COLO829 (cell line): ENCODE measurements around the gene KCNQ5.

Source experiments
- DNase-seq: peaks from one replicate; pipeline ENCODE4 v3.0.0; 2012; ENCODE audit warnings: low spot score

Gene KCNQ5

DNA sequence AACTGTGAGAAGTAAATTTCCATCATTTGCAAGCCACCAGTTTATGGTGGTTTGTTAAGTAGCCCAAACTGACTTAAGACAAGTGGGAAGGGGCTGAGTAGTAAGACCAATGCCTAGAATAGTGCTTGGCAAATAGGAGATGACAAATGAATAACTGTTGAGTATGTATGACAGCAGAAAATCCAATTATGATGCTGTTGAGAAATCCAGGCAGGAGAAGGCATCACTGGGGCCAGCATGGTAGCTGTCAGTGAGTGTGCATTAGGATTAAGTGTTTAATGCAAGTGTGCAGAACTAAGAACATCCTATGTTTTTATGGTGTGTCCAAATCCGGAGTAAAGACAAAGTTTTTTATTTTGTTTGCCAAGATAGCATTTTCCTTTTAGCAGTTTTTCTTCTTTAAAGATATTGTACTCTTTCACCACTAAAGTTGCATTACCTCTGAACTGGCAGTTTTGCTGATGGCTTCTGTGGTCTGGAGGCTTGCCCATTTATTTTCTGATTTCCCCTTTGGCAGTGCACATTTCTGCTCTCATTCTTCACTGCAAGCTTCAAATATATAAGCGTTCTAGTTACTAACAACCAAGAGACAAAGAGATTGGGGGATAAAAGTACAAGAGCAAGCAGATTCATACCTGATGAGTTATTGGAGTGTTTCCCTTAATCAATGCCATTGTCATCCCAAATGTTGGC lies 289.7 kb downstream of the KCNQ5 start:
- DNase-seq: no peak

DNA sequence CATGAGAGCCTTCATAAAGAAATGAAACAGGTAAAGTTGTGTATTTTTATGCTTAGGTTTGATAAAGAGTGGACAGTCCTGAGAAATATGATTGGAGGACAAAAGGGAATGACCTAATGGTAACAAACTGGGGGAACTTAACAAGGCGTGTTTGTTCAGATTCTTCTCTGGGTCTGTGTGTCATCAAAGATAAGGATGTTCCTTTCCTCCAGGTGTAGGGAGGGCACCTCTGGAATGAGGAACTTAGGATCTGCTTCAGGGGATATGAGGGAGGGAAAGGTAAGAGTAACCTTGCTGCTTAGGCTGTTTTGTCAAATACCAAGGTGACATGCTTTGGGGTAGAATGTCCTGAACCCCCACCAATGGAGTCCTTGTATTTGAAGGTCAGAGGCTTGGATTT lies 291.9 kb downstream of the KCNQ5 start:
- DNase-seq: no peak

DNA sequence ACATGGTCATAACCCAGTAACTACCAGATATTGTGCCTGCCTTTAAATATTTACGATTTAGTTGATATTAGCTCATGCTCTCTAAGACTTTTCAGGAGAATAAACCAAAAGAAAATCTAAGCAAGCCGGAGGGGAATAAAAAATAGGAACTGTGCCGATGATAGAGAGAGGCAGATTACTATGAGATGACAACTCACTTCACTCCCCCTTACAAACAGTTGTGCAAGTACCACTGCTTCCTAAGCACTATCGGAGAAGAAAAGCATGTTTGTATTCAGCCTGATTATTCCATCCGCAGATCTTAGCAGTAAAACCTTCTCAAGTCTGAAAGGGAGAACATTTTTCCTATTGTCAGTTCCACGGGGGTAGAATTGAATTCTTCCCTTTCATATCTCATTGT lies 294.4 kb downstream of the KCNQ5 start:
- peak; percentile 21 for DNase-seq

DNA sequence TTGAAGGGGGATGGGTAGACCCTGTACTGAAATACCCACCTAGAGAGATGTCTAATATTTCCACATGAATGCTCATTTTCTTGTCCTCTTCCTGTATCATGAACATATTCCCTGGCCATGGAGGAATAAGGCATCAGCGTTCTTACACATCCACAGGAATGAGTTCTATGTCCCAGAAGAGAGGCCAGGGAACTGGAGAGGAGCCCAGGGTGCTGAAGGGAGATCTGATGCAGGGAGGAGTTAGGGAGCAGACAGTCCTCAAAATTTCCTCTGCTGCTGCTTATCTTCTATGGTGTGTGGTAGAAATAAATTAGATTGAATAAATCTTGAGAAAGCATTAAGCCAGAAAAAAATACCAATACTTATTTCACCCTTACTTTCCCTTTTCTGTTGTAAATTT lies 295.0 kb downstream of the KCNQ5 start:
- no peak for DNase-seq

DNA sequence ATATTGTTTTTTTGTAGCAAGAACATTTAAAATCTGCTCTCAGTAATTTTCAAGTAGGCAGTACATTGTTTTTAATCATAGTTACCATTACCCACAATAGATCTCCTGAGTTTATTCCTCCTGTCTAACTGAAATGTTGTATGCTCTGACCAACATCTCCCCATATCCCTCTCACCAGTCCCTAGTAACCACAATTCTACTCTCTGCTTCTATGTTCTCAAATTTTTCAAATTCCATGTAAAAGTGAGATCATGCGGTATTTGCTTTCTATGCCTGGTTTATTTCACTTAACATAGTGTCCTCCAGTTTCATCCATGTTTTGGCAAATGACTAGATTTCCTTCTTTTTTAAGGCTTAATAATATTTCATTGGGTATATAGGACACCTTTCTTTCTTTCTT lies 300.5 kb downstream of the KCNQ5 start:
- DNase-seq: no peak

DNA sequence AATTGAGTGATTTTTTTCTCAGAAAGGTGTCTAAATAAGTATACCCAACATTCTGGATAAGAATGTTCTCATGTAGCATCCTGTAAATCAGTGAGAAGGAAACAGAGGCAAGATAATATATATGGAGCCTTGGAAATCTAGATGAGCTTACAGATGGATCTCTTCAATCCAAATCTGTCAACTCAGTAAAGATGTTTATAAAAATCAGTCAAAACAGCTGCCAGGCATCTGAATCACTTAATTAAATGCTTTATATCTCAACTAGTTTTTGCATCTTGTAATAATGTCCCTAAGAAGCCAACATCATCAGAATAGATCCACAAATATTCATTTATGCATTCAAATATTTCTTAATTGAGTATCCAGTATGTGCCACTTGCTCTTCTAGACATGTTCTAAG lies 303.3 kb downstream of the KCNQ5 start:
- no peak for DNase-seq

DNA sequence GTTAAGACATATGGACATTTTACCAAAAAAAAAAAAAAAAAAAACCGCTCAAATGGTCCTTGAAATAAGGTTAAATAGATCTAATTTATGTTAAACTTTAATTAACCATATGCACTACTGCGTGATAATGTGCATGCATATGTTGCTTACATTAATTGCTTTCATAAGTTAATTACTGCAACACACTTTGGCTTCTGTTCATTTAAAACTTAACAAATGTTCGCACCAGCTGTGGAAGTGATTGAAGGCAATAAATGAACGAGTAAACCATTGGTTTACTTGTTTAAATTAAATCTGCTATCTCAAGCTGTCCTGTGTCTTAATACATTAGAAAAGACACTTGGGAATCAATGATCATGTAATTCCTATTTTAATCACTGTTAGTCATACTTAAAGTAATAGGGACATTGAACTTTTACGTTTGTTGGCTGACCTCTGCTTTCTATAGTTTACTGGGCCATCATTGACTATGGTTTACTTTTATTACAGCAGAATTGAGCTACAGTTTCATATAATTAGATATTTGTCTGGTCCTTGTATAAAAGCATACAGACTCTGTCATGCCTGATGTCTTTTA lies 308.8 kb downstream of the KCNQ5 start:
- DNase-seq: no peak

DNA sequence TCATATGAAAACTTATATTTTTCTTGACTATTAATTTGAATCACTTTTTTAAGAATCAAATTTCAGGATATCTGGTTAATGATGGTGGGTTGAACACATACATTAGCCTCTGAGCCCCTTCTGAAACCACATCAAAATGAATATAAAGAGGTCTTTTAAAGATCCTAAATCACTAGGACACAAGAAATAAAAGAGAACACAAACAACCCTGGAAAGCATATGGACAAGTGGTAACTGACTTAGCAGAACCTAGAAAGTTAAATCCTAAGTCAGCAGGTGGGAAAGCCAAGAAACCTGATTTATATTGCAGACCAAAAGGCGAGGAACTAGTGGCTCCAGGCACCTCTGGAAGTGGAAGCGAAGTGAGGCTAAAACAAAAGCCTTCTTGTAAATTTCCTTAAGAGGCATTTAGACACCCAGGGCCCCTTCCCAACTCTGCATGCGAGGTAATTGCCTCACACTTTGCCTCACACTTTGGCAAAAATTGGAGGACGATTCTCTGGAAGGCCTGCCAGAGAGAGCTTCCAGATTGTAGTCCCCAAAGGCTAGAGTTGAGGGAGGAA lies 309.5 kb downstream of the KCNQ5 start:
- no peak for DNase-seq

DNA sequence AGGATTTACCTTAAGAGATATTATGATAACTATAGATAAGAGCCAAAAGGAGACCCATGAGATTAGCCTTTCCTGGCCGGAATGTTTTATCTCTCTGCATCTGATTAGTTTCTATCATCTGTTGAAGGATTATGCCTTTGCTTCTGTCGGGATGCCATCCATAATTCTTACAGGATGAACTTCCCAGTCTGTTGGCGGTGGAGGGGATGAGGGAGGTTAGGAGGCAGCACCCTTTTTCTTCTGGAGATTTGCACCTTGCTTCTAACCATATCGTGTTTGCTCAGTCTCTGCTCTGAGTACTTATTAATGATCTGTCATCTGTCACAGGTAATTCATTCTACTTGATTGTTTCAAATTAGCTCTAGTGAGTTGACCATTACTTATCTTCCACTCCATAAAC lies 311.4 kb downstream of the KCNQ5 start:
- no peak for DNase-seq

DNA sequence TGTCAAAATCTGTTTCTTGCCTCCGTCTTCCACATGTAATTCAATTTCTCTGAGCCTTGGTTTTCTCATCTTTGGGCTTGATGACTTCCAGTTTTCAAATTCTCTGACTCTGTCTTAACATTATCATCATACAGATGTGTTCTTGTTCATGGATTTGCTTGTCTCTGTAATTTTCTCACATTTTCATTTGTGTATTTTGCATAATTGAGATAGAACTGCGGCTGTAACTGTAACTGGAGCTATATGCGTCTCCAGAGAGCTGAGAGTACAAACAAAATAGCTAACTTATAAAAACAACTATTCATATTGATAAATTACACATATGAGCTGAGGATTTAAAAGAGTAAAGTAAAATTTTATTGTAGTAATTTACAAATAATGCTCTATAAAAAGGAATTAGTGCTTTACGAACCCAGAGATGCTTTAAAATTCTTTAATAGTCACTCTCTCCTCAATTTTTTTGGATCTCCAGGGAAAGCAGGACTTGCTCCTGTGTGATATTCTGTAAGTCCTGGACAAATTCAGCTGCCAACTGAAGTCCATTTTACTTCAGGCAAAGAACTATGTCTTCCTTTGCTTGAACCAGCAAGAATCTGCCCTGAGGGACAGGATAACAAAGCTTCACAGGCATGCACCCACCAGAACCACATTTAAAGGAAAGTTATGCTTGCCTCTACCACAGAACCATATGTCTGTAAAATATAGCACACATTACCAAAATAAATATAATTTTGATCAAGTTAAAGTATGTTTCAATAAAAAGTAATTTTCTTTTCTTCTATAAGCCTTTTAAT lies 315.1 kb downstream of the KCNQ5 start:
- peak; percentile 4 for DNase-seq

DNA sequence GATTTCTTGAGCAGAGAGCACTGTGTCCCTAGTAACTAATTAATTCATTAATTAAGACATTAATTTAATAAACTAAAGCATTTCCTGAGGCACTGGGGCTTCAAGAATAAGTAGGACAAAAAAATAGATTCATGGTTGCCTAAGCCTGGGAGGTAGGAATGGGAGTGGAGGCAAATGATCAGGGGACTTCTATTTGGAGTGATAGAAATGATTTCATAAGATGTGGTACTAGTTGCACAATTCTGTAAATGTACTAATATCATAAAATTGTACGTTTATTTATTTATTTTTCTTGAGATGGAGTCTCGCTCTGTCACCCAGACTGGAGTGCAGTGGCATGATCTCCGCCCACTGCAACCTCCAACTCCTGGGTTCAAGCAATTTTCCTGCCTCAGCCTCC lies 316.2 kb downstream of the KCNQ5 start:
- DNase-seq: no peak

DNA sequence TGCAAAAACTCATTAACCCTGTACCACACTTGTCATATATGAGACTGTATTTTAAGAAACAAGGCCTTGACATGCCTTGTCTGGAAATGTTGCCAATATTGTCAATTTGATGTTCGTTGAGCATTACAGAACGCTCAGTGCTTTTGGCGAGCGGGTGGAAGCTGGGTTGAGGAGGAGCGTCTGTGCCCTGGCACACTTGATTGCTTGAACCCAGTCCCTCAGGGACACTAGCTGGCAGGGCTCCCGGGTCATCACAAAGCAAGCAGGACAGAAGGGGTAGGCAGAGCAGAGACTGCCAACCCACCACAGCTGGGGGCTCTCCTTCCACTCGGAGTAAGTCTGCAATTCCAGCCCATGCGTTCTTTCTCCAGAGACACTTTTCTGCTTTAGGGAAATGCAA lies 317.1 kb downstream of the KCNQ5 start:
- DNase-seq: no peak

DNA sequence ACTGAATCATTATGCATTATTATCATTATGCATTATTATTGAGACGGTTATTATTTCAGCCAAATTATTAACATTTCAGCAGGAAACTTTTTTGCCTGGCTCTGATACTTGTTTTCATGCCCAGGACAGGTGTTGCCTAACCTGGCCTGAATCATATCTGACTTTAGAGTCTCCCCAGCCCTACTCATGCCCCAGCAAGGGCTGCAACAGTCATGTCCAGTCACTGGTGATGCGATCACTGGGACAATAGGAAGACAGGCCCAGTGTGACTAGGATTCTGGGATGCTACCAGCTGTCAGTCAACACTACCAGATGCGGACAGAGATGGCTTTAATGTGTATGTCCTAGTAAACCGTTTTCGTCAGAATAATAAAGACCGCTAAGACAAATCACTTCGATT lies 318.4 kb downstream of the KCNQ5 start:
- DNase-seq: no peak

DNA sequence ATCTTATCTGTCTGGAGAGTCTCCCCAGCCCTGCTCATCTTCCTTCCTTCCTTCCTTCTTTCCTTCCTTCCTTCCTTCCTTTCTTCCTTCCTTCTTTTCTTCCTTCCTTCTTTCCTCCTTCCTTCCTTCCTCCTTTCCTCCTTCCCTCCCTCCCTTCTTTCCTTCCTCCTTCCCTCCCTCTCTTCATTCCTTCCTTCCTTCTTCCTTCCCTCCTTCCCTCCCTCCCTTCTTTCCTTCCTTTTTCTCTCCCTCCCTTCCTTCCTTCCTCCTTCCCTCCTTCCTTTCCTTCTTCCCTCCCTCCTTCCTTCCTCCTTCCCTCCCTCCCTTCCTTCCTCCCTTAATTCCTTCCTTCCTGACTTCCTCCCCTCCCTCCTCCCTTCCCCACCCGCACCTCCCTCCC lies 319.4 kb downstream of the KCNQ5 start:
- DNase-seq: no peak

DNA sequence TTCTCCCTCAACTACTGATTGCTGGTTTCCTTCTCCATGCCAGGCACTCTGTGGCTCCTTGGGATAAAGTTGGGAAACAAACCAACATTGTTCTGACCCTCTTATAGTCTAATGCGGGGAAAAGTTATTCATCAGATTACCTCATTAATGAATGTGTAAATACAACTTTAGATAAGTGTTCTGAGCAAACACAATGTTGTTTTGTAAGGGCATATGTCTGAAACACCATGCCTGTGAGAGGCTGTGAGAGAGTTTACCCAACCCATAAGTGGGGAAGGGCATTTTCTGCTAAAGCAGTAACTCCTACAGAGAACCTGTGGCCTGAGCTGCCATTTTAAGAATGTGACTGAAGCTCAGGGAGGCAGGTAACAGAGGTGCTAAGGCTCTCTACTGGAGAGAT lies 319.9 kb downstream of the KCNQ5 start:
- no peak for DNase-seq

DNA sequence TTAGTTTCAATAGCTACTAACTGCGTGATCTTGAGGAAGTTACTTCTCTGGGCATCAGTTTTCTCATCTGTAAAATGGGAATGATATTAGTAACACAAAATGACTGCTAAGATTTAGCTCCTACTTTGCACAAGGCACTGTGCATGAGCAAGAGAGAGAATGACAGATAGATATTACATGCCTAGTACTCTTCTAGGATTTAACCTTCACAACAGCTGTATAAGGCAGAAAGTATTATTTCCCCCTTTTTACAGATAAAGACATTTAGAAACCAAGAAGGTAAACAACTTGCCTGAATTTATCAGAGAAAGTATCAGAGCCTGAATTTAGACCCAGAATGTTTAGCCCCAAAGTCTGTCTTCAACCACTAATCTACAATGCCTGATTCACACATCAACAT lies 321.8 kb downstream of the KCNQ5 start:
- no peak for DNase-seq

DNA sequence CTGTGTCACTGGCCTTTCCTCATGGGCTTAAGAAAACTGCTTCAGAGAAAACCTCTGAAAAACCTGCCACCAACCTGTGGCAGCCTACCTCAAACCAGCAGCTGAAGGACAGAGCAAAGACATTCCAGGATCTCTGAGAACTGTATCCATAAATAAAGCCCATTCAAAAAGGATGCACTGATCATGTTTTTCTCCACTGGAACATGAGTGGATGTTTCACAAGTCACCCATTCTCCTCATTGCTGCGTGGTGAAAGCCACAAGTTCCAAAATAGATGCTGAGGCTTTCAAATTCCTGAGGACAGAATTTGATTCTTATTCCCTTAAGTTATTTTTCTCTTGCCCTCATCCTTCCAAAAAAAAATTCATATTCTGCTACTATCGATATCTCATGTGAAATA lies 322.8 kb downstream of the KCNQ5 start:
- no peak for DNase-seq

DNA sequence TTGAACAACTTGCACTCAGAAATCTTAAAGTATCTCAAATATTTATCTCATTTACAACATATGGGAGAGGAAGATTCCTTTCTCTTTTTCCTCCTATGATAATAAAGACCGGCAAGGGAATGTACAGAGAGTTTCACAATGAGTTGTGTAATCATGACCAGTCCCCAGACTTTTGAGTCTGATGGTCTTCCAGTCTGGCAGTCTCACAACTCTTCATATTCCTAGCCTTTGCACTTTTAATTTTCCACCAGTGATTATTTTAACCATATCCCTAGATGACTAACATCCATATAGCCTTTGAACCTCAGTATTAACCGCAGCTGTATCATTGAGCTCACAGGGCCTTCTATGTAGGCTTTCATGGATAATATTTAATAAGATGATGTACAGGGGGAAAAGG lies 324.9 kb downstream of the KCNQ5 start:
- no peak for DNase-seq

DNA sequence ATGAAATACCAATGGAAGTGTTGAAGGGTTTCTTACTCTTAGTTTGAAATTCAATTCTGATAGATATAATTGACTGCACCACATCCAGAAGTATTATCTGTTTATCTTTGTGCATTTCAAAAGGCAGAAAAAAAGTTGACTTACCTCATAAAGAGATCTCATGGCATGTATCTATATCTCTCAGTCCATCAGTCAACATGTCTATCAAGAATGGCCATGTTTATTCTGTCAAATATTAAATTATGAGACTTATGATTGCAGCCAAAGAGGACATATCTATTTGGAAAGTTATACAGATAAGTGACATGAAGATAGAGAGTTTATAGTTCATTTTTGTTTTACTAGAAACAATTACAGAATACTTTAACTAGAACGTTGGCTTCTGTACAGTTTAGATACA lies 325.7 kb downstream of the KCNQ5 start:
- no peak for DNase-seq

DNA sequence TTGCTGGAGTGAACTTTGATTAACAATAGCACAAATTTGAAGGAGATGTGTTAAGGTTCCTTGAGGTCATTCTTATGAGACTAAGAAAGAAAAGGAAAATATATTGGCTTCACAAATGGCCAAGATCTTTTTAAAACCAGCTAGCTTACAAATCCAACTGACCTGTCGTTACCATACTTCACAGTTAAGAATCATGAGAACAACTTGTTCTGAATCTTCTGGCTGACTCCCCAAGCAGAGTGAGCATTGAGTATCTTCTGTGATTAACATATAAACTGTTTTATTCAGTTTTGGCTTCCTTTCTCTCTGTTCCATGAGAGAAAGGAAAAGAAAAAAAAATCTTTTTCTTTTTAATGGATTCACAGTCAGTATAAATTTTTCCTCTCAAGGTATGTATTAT lies 326.3 kb downstream of the KCNQ5 start:
- no peak for DNase-seq

DNA sequence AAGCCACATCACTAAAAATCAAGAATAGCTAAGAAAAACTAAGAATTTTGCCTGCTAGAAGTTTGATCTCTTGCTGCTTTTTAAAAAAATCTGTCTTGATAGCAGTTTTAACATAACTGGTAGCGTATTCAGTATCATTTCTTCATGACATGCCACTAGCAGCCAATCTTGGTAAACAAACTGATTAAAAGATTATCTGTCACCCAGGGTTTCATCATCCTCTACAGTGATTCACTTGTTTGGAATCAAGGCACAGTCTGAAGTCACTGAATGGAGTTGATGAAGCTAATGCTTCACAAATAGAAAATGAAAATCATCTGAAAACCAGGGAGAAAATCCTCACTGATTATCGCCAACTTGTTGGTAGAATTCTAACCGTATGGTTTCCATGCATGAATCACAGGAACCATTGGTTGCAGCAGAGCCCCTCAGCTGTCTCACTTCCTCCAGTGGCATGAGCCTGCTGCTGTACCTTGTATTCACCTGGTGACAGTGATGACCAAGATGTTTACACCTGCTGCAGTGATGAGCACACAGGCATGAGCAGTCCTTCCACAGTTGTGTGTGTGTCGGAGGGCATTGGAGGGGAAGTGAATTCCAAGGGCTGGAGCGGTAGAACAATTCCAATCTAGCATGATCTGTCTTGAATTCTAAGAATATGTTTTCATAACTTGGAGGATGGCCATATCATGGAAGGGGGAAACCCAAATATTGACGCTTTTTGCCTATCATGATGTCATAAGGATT lies 328.4 kb downstream of the KCNQ5 start:
- DNase-seq: no peak

DNA sequence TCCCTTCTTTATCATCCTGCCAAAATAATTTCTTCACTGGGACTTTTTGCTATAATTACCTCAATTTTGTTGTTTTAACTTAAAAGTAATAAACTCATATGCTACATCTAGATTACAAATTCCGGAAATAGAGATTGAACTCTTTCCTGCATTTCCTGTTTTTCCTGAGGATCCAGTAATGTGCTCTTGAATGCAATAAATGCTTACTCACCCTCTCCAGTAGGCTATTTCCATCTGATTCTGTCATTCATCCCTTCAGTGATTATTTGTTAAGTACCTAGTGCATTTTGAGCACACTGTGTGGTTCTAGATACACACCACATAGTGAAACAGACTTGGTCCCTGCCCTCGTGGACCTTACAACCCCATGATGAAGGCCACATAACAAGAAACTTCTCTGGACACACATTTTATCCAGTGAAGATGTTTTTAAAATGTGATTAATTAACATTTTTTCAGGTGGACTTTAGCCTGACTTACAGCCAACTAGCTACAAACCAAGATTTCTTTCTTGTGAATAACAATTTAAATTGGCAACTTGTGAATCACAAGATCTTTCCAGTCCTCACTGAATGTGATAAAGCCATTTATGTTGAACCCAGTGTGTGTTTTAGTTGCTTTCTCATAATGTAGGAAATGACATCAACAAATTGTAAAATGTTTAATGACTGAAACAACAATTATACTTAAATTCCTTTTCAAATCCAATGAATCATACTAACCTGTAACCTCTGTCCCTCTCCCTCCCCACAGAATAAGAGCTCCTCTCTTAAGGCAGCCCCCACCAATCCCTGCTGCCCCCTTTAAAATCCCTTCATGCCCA lies 331.2 kb downstream of the KCNQ5 start:
- no peak for DNase-seq
